ENCODE data around the gene LYRM4.

The LYRM4 gene

GRCh38 chr6:5150551-5151075, 110.1 kb downstream of the LYRM4 start:
- no peak overlapping the region for H2AFZ ChIP-seq (ENCODE audit: low read depth, low read length, severe bottlenecking)
- H3K4me2 ChIP-seq (ENCODE audit: low read depth, low read length, poor library complexity, severe bottlenecking), result no peak overlapping the region
- H3K27me3 ChIP-seq (ENCODE audit: low read length), result no peaks in the 10 kb centered on the region
- no peaks in the 10 kb centered on the region for H3K79me2 ChIP-seq (ENCODE audit: insufficient read depth, low read length)
- H3K9ac ChIP-seq (ENCODE audit: low read length), result no peak overlapping the region
- no peaks in the 10 kb centered on the region for H3K9me2 ChIP-seq (replicated peaks; ENCODE audit: insufficient read depth, low read length)
- H3K36me3 ChIP-seq (ENCODE audit: low read length), result no peaks in the 10 kb centered on the region
- H3K27ac ChIP-seq (ENCODE audit: low read depth, low read length), result no peak overlapping the region
- TF ChIP-seq CTCF (IDR thresholded peaks at IDR 0.05; ENCODE audit: insufficient read depth, low read length, poor library complexity, severe bottlenecking) (no peak), EZH2phosphoT487 (conservative IDR thresholded peaks at IDR 0.05; ENCODE audit: low read length) (no peak)
- H3K4me3 ChIP-seq (ENCODE audit: insufficient read depth, low read length, poor library complexity, severe bottlenecking), result no peak overlapping the region
- no peaks in the 10 kb centered on the region for H3K9me3 ChIP-seq (ENCODE audit: insufficient read depth, low read length)
- H4K20me1 ChIP-seq (ENCODE audit: low read depth, low read length), result peaks cover 5% of the 10 kb centered on the region; the same call in 1 of the 2 replicates
- no peaks in the 10 kb centered on the region for H3F3A ChIP-seq (ENCODE audit: insufficient read depth)

DNA sequence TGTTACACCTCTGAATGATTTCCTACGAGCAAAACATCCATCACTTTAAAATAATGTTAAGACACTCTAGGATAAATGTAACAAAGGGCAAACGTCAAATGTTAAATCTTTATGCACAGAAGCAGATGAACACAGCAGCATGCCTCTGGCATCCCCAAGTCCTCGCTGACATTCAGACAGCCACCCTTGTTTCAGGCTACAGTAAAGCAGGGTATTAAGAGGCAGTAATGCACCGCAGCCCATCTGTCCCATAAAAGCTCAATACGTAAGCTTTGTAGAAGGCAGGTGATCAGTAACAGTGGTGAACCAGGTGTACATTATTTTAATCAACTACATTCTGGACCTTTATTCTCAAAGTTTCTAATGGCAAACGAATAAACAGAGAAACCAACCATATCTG, 110.9 kb downstream of the LYRM4 start:
- Histone ChIP-seq H3K9ac (ENCODE audit: low read length) (no peak overlapping the region), H3K9me2 (replicated peaks; ENCODE audit: insufficient read depth, low read length) (no peaks in the 10 kb centered on the region), H3K9me3 (ENCODE audit: insufficient read depth, low read length) (no peaks in the 10 kb centered on the region), H2AFZ (ENCODE audit: low read depth, low read length, severe bottlenecking) (no peak overlapping the region), H3K27ac (ENCODE audit: low read depth, low read length) (no peak overlapping the region), H3K27me3 (ENCODE audit: low read length) (no peaks in the 10 kb centered on the region), H3K4me3 (ENCODE audit: insufficient read depth, low read length, poor library complexity, severe bottlenecking) (no peak overlapping the region), H3F3A (ENCODE audit: insufficient read depth) (no peaks in the 10 kb centered on the region), H3K79me2 (ENCODE audit: insufficient read depth, low read length) (no peaks in the 10 kb centered on the region), H3K4me2 (ENCODE audit: low read depth, low read length, poor library complexity, severe bottlenecking) (no peak overlapping the region), H3K36me3 (ENCODE audit: low read length) (no peaks in the 10 kb centered on the region), H4K20me1 (ENCODE audit: low read depth, low read length) (peaks cover 5% of the 10 kb centered on the region; the same call in 1 of the 2 replicates)
- no peak for TF ChIP-seq EZH2phosphoT487 (conservative IDR thresholded peaks at IDR 0.05; ENCODE audit: low read length)
- TF ChIP-seq CTCF (IDR thresholded peaks at IDR 0.05; ENCODE audit: insufficient read depth, low read length, poor library complexity, severe bottlenecking), result no peak

DNA sequence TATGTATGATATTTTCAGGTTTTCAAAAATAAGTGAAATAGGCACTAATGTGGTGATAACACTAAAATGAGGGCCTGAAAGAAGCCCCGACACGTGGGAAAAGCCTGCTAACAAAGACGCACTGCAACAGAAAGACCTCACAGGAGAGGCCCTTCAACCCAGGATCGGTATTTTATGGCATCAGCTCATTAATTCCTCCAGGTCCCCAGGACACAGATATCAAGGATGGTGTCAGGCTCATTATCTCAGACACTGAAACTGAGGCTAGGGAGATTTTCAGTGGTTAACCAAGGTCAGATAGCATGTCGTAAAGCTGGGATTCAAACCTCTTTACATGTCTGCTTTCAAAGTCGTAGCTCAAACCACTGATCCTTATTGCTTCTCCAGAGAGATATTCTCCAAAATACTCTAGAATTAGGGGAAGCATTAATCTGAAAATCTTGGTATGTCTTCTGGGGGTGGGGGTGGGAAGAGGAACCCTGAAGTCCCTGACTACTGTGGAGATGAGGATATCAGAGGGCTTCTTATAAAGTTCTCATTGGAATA, 111.5 kb downstream of the LYRM4 start:
- Histone ChIP-seq H2AFZ (ENCODE audit: low read depth, low read length, severe bottlenecking) (no peak overlapping the region), H3K9me2 (replicated peaks; ENCODE audit: insufficient read depth, low read length) (no peaks in the 10 kb centered on the region), H3K79me2 (ENCODE audit: insufficient read depth, low read length) (no peaks in the 10 kb centered on the region), H3K9ac (ENCODE audit: low read length) (no peak overlapping the region), H4K20me1 (ENCODE audit: low read depth, low read length) (peaks cover 4% of the 10 kb centered on the region; the same call in 1 of the 2 replicates), H3K9me3 (ENCODE audit: insufficient read depth, low read length) (no peaks in the 10 kb centered on the region), H3K27me3 (ENCODE audit: low read length) (no peaks in the 10 kb centered on the region), H3F3A (ENCODE audit: insufficient read depth) (no peaks in the 10 kb centered on the region), H3K36me3 (ENCODE audit: low read length) (no peaks in the 10 kb centered on the region), H3K4me3 (ENCODE audit: insufficient read depth, low read length, poor library complexity, severe bottlenecking) (no peak overlapping the region), H3K27ac (ENCODE audit: low read depth, low read length) (no peak overlapping the region), H3K4me2 (ENCODE audit: low read depth, low read length, poor library complexity, severe bottlenecking) (no peak overlapping the region)
- no peak for TF ChIP-seq CTCF (IDR thresholded peaks at IDR 0.05; ENCODE audit: insufficient read depth, low read length, poor library complexity, severe bottlenecking)
- no peak for TF ChIP-seq EZH2phosphoT487 (conservative IDR thresholded peaks at IDR 0.05; ENCODE audit: low read length)

Measured in SU-DHL-6 (cell line).